GOT3 (cell line): ENCODE measurements around the gene HELQ.
"Not testable (repeated sequence)": the region's sequence is repeated elsewhere in the genome, so short reads cannot be mapped to it uniquely, and the experiment has no call there.

Source experiments
- DNase-seq: peaks from one replicate; lab custom pipeline; 2025; ENCODE audit warnings: mixed read lengths; lab: John Stamatoyannopoulos, UW

HELQ gene

DNA sequence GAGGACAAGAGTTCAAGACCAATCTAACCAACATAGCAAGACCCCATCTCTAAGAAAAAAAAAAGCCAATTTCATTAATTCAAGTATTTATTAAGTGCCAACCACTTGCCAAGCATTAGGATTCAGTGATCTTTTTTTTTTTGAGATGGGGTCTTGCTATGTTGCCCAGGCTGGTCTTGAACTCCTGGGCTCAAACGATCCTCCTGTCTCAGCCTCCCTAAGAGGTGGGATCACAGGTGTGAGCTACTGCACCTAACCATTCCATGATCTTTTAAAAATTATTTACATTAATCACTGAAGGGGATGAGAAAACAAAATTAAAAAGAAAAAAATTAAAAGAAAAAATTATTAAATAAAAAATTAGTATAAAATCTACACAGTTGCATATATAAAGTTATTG, 24.4 kb downstream of the HELQ start:
- no peak for DNase-seq

DNA sequence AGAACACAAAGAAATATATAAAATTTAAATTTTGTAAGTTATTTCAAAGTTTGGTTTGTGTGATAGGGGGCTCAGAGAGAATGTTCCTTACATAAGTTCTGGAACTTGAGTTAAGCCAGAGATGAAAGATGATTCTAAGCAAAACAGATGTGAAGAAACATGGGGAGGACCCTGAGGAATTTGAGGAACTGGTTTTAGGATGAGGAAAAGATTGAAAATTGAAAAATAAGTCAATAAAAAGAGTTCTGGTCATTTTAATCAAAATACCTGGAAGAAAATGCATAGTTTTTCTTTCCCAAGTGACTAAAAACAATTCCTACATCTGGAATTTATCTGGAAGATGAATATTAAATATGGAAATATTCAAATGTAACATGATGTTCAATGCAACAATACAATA, 37.4 kb downstream of the HELQ start:
- DNase-seq = no peak

DNA sequence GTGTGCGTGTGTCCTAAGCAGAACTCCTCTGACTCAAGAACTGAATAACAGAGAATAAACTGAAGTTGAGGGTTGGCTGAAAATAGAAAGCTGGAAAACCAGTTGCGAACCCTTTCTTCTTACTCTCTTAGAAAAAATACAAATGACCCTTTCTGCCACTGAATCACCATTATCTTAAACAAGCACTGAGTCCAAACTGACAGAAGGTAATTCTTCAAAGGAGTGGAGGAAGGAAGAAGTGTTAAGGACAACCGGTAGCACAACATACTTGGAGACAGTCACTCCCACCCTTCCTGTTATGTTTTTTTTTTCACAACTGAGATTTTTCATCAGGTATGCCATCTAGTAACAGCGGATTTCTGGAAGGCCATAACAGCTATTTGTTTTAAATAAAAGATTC, 38.1 kb downstream of the HELQ start:
- DNase-seq = no peak

DNA sequence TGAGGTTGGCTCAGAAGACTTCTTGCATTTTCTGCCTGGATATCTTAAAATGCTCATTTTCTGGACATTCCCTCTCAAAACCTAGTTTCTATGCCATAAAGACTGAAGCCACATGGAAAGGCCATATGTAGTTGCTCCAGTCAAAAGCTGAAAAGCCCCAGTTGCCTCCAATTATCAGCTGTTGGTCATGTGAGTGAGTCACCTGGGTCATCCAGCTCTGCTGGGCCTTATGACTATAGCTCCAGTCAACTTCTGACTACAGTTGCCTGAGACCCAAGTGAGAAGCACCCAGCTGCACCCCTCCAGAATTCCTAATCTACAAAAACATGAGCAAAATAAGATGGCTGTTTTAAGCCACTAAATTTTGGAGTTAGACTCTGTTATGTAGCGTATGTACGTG, 41.9 kb downstream of the HELQ start:
- no peak for DNase-seq

GRCh38 chr4:83408908-83409307, 46.7 kb downstream of the HELQ start:
- DNase-seq = no peak

DNA sequence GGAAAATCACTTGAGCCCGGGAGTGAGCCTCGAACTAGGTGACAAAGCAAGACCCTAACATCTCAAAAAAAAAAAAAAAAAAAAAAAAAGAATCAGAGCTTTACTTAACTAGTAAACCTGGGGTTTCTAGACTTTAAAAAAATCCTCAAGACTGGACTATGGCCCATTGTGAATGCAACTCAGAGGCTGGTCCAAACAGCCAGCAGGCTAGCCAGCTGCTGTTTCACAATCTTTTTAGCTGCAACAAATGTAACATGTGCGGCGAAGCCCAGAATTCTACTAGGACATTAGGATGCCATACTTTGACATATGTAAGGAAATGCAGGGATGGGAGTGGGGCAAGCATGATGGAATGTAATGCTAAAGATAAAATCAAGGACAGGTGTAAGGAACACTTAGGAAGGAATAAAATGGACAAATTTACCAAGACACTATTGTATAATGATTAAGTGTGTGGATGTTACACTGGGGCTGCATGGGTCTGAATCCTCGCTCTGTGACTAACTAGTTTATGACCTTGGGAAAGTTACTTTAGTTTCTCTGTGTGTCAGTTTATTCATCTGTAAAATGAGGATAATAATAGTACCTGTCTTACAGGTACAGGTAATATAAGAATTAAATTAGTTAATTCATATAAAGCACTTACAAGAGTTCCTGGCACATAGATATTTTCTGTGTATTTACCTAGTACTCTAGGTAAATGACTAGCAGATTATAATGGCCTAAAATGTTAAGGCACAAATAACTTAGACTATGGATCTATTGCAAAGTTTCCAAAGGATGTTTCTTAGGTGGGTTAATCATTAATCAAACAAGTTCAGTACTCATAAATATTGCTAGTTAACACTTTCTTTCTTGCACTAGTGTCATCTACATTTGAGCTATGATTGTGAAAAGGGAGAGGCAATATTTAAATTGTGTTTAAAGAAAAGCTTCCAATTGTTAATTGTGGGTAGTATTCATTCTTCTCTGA, 49.5 kb downstream of the HELQ start:
- DNase-seq = no peak

DNA sequence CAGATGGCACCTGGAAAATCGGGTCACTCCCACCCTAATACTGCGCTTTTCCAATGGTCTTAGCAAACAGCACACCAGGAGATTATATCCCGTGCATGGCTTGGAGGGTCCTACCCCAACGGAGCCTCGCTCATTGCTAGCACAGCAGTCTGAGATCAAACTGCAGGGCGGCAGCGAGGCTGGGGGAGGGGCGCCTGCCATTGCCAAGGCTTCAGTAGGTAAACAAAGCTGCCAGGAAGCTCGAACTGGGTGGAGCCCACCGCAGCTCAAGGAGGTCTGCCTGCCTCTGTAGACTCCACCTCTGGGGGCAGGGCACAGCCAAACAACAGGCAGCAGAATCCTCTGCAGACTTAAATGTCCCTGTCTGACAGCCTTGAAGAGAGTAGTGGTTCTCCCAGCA, 57.5 kb downstream of the HELQ start:
- DNase-seq = not testable (repeated sequence)

DNA sequence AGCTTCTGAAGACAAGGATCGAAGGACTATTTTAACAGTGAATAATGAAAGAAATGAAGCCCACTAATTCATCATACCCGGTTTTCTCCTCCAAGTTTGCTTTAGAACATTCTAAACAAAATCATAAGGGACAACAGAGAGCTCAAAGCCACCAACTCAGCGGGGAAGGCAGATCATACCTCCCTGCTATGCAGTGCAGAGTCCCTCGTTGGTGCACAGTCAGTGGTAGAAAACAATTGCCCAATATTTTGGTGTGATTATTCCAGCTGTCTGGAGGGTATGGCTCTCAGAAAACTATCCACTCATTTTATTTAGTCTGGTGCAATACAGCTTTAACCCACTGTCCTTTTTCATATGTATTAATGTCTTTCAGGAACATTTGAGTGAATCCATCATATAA, 61.7 kb downstream of the HELQ start:
- DNase-seq = no peak

- no peak for DNase-seq
Measured at GRCh38 chr4:83392562-83392961, 63.1 kb downstream of the HELQ start.

GRCh38 chr4:83390944-83391343, 64.7 kb downstream of the HELQ start:
- DNase-seq = no peak

GRCh38 chr4:83389756-83390505, 65.7 kb downstream of the HELQ start:
- DNase-seq = no peak

DNA sequence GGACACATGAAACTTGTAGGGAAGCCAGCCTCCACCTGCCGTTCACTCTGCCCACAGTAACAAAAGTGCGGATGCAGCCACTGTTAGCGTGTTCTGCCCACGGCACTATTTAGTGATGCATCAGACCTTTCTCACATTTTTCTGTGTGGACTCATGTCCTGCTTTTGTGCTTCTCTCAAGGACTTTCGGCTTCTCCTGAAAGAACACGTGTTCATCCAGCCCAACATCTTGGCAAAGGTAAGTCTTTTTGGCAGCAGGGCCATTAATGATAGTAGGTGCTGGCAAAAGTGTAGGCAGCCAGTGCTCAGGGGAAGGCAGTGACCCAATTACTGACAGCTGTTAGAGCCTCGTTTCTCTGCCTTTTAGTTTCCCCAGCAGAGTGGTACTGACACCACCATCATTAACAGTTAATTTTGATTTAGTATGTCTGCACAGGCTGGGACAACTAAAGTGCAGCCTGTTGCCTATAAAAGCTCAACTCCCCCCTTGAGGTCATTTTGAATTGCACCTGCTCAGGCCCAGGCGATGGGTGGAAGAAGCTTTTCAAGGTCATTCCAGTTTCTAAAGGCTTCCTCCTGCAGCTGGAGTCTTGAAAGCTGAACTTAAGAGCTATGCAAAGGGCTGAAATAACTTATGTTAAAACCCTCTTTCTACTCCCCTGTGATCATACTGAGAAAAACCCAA, 66.4 kb downstream of the HELQ start:
- no peak for DNase-seq

GRCh38 chr4:83388313-83388676, 67.3 kb downstream of the HELQ start:
- DNase-seq = no peak

DNA sequence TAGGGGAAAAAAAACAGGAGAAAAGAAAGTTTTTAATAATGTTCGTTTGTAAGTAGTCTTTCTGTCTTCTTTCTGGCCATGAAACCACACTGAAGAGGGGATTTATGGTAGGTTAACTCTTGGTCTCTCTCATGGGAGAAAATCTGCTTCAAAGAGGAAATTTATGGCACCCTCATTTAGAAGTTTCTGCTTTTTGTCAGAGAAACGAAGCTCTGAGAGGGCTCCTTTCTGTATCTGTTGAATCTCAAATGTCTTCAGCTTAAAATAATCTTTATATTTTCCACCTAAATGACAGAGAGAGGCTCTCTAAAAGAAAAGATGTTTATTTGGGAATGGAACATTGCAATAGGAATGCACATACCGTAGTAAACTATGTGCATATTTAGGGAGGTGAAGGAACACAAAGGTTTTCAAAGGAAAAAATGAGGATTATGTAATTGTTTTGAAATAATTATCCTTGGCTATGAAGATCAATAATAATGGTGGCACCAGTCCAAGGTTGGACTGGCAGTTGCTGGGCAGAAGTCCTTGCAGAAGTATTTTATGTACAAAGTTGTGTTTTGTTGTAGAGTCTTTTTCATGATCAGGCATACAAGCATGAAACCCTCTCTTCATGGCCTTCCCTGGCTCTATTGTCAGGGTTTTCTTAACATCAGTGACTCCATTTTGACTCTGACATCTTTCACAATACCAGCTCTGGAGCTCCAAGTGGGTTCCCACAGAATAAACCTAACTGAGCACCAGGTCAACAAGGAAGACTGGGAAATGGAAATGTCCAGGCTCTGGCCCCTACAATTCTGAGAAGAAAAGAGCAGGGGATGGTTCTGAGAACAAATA, 67.9 kb downstream of the HELQ start:
- no peak for DNase-seq

DNA sequence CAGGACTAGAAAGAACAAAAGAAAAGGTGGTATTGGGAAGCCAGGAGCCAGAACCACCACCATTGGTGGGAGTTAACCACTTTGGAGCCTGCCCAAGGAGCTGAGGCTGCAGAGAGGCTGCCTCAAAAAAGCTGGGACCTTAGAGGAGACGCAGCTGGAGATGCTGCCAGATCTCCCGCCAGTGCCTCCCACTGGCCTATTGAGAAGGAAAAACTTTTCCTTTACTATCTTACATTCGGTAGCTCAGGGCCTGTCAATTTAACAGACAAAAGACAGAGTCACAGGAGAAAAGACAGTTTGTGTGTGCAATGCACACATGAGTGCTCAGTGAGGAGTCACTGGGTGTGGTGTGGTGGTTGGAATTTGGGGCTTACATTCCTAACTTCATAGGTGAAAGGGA, 68.6 kb downstream of the HELQ start:
- DNase-seq = no peak

DNA sequence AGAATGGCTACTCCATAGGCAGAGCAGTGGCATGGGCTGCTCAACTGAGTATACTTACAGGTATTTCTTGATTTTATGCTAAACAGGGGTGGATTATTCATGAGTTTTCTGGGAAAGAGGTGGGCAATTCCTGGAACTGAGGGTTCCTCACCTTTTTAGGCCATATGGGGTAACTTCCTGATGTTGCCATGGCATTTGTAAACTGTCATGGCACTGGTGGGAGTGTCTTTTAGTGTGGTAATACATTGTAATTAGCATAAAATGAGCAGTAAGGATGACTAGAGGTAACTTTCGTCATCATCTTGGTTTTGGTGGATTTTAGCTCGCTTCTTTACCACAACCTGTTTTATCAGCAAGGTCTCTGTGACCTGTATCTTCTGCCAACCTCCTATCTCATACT, 72.8 kb downstream of the HELQ start:
- no peak for DNase-seq

GRCh38 chr4:83381173-83381572, 74.5 kb downstream of the HELQ start:
- DNase-seq = no peak

GRCh38 chr4:83378419-83378818, 77.2 kb downstream of the HELQ start:
- no peak for DNase-seq

- no peak for DNase-seq
Measured at GRCh38 chr4:83372931-83373330, 82.7 kb downstream of the HELQ start.

- DNase-seq = no peak
Measured at GRCh38 chr4:83371936-83372335, 83.7 kb downstream of the HELQ start.

GRCh38 chr4:83371235-83371634, 84.4 kb downstream of the HELQ start:
- DNase-seq = no peak

- DNase-seq = no peak
Measured at GRCh38 chr4:83370640-83370906, 85.0 kb downstream of the HELQ start.
